OCI-LY1 (cell line): Measurements from ENCODE around the gene TRIP6.

ENCODE experiments used
- EZH2 ChIP-seq: fragments of 200-600 bp; sonication (generic), shearing (Covaris generic); IDR thresholded peaks from 2 replicates; pipeline ENCODE4 v1.8.0; 2017; ENCODE audit warnings: borderline replicate concordance, mixed run types, mild to moderate bottlenecking, antibody characterized with exemption, low read length, moderate library complexity, mixed read lengths
- TF ChIP-seq, protein P1 (sequence below): fragments of 200-600 bp; sonication (generic), shearing (Covaris generic); IDR thresholded peaks from 2 replicates; pipeline ENCODE4 v1.5.1; 2017; ENCODE audit warnings: mild to moderate bottlenecking, antibody characterized with exemption, low read length, moderate library complexity, mixed read lengths

DNA sequence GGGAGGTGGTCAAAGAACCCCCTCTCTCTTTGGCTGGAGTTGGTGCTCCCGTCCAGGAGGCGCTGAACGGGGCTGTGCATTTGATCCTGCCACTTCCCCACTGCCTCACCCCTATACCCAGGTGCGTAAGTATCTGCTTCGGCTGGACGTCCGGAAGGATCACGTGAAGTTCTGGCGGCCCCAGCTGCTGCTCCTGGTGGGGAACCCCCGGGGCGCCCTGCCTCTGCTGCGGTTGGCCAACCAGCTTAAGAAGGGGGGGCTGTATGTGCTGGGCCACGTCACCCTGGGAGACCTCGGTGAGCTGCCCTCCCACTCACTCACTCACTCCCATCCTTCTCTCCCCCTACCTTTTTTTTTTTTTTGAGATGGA lies 5.6 kb upstream of the TRIP6 start:
- TF ChIP-seq, protein P1, sequence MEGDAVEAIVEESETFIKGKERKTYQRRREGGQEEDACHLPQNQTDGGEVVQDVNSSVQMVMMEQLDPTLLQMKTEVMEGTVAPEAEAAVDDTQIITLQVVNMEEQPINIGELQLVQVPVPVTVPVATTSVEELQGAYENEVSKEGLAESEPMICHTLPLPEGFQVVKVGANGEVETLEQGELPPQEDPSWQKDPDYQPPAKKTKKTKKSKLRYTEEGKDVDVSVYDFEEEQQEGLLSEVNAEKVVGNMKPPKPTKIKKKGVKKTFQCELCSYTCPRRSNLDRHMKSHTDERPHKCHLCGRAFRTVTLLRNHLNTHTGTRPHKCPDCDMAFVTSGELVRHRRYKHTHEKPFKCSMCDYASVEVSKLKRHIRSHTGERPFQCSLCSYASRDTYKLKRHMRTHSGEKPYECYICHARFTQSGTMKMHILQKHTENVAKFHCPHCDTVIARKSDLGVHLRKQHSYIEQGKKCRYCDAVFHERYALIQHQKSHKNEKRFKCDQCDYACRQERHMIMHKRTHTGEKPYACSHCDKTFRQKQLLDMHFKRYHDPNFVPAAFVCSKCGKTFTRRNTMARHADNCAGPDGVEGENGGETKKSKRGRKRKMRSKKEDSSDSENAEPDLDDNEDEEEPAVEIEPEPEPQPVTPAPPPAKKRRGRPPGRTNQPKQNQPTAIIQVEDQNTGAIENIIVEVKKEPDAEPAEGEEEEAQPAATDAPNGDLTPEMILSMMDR, result no peak
- no peak for TF ChIP-seq EZH2
